ENCODE results near the gene LASP1NB.

LASP1NB gene

GRCh38 chr17:38915639-38915995 lies 9.8 kb upstream of the LASP1NB start:
- Histone ChIP-seq H3K4me2 (ENCODE audit: low read length) (no peak overlapping the region), H3K4me1 (ENCODE audit: control insufficient read depth in 1 of 2, insufficient read depth in 2 of 2, low read length in 2 of 2) (peaks cover 5 to 8% of the 10 kb centered on the region in 2 experiments), H4K91ac (ENCODE audit: low read depth, low read length) (no peak overlapping the region), H3K79me1 (ENCODE audit: low read length) (no peaks in the 10 kb centered on the region), H3K23ac (ENCODE audit: low read length) (no peak overlapping the region), H3K27me3 (ENCODE audit: insufficient read depth, low read length) (no peaks in the 10 kb centered on the region), H3K9me3 (ENCODE audit: insufficient read depth, low read depth, low read length) (peaks cover 3% of the 10 kb centered on the region), H3K18ac (ENCODE audit: low read length) (no peak overlapping the region), H2AFZ (ENCODE audit: insufficient read depth, low read length, poor library complexity) (no peak overlapping the region), H3K36me3 (ENCODE audit: control insufficient read depth in 1 of 2, insufficient read depth in 2 of 2, low read length in 2 of 2) (peaks cover 84 to 86% of the 10 kb centered on the region in 2 experiments), H4K12ac (ENCODE audit: low read depth, low read length) (no peak overlapping the region), H2BK120ac (ENCODE audit: insufficient read depth, low read length, poor library complexity) (no peak overlapping the region), H3K79me2 (ENCODE audit: control insufficient read depth, insufficient read depth, low read length, poor library complexity) (no peaks in the 10 kb centered on the region), H3K14ac (ENCODE audit: low read length) (no peak overlapping the region), H3K4ac (ENCODE audit: low read depth, low read length) (no peak overlapping the region), H4K8ac (ENCODE audit: low read depth, low read length) (no peak overlapping the region), H2BK12ac (ENCODE audit: low read length) (no peak overlapping the region), H3K9ac (ENCODE audit: low read length) (no peak overlapping the region), H2AK5ac (ENCODE audit: low read length) (no peak overlapping the region), H3K4me3 (ENCODE audit: low read depth, low read length) (no peak overlapping the region), H2BK5ac (ENCODE audit: low read depth, low read length, poor library complexity) (no peak overlapping the region), H3K27ac (ENCODE audit: low read depth, low read length) (no peak overlapping the region)
- WGBS (ENCODE audit: extremely low coverage, insufficient coverage, insufficient read length), result no CpG with 5 or more reads among the region's 7 CpGs
- DNase-seq, result peak; percentile 64 to 83

GRCh38 chr17:38916771-38917170 lies 8.6 kb upstream of the LASP1NB start:
- no CpG with 5 or more reads among the region's 8 CpGs for WGBS (ENCODE audit: extremely low coverage, insufficient coverage, insufficient read length)
- Histone ChIP-seq H3K9me3 (ENCODE audit: insufficient read depth, low read depth, low read length) (peaks cover 3% of the 10 kb centered on the region), H3K36me3 (ENCODE audit: control insufficient read depth in 1 of 2, insufficient read depth in 2 of 2, low read length in 2 of 2) (peaks cover 77 to 82% of the 10 kb centered on the region in 2 experiments)

GRCh38 chr17:38917259-38917658 lies 8.2 kb upstream of the LASP1NB start:
- Histone ChIP-seq H3K14ac (ENCODE audit: low read length) (no peak overlapping the region), H2AFZ (ENCODE audit: insufficient read depth, low read length, poor library complexity) (no peak overlapping the region), H3K27ac (ENCODE audit: low read depth, low read length) (no peak overlapping the region), H4K91ac (ENCODE audit: low read depth, low read length) (no peak overlapping the region), H3K4ac (ENCODE audit: low read depth, low read length) (no peak overlapping the region), H2BK12ac (ENCODE audit: low read length) (no peak overlapping the region), H3K36me3 (ENCODE audit: control insufficient read depth in 1 of 2, insufficient read depth in 2 of 2, low read length in 2 of 2) (peaks cover 73 to 78% of the 10 kb centered on the region in 2 experiments), H3K4me3 (ENCODE audit: low read depth, low read length) (no peak overlapping the region), H3K4me1 (ENCODE audit: control insufficient read depth in 1 of 2, insufficient read depth in 2 of 2, low read length in 2 of 2) (peaks cover 5 to 8% of the 10 kb centered on the region in 2 experiments), H3K23ac (ENCODE audit: low read length) (no peak overlapping the region), H3K9me3 (ENCODE audit: insufficient read depth, low read depth, low read length) (peaks cover 3% of the 10 kb centered on the region), H2BK120ac (ENCODE audit: insufficient read depth, low read length, poor library complexity) (no peak overlapping the region), H4K8ac (ENCODE audit: low read depth, low read length) (no peak overlapping the region), H3K4me2 (ENCODE audit: low read length) (no peak overlapping the region), H2AK5ac (ENCODE audit: low read length) (no peak overlapping the region), H4K12ac (ENCODE audit: low read depth, low read length) (no peak overlapping the region), H3K27me3 (ENCODE audit: insufficient read depth, low read length) (no peaks in the 10 kb centered on the region), H3K79me2 (ENCODE audit: control insufficient read depth, insufficient read depth, low read length, poor library complexity) (no peaks in the 10 kb centered on the region), H3K79me1 (ENCODE audit: low read length) (no peaks in the 10 kb centered on the region), H2BK5ac (ENCODE audit: low read depth, low read length, poor library complexity) (no peak overlapping the region), H3K18ac (ENCODE audit: low read length) (no peak overlapping the region), H3K9ac (ENCODE audit: low read length) (no peak overlapping the region)
- WGBS (ENCODE audit: extremely low coverage, insufficient coverage, insufficient read length), result no CpG with 5 or more reads among the region's 3 CpGs
- no peak for DNase-seq

More at GRCh38 chr17:38916771-38917170, 8.6 kb upstream of the LASP1NB start:
- H3K23ac ChIP-seq (ENCODE audit: low read length), result no peak overlapping the region
- H3K4me2 ChIP-seq (ENCODE audit: low read length), result no peak overlapping the region
- H3K4me1 ChIP-seq (ENCODE audit: control insufficient read depth in 1 of 2, insufficient read depth in 2 of 2, low read length in 2 of 2), result peaks cover 5 to 8% of the 10 kb centered on the region in 2 experiments
- H2BK5ac ChIP-seq (ENCODE audit: low read depth, low read length, poor library complexity), result no peak overlapping the region
- H2AK5ac ChIP-seq (ENCODE audit: low read length), result no peak overlapping the region
- H3K4me3 ChIP-seq (ENCODE audit: low read depth, low read length), result no peak overlapping the region
- no peaks in the 10 kb centered on the region for H3K27me3 ChIP-seq (ENCODE audit: insufficient read depth, low read length)
- H2AFZ ChIP-seq (ENCODE audit: insufficient read depth, low read length, poor library complexity), result no peak overlapping the region
- no peak overlapping the region for H2BK12ac ChIP-seq (ENCODE audit: low read length)
- no peaks in the 10 kb centered on the region for H3K79me2 ChIP-seq (ENCODE audit: control insufficient read depth, insufficient read depth, low read length, poor library complexity)
- no peak overlapping the region for H2BK120ac ChIP-seq (ENCODE audit: insufficient read depth, low read length, poor library complexity)
- H3K4ac ChIP-seq (ENCODE audit: low read depth, low read length), result no peak overlapping the region
- no peak overlapping the region for H4K12ac ChIP-seq (ENCODE audit: low read depth, low read length)
- H4K91ac ChIP-seq (ENCODE audit: low read depth, low read length), result no peak overlapping the region
- H3K14ac ChIP-seq (ENCODE audit: low read length), result no peak overlapping the region
- H4K8ac ChIP-seq (ENCODE audit: low read depth, low read length), result no peak overlapping the region
- H3K18ac ChIP-seq (ENCODE audit: low read length), result no peak overlapping the region
- no peak overlapping the region for H3K27ac ChIP-seq (ENCODE audit: low read depth, low read length)
- H3K79me1 ChIP-seq (ENCODE audit: low read length), result no peaks in the 10 kb centered on the region
- DNase-seq, result no peak
- no peak overlapping the region for H3K9ac ChIP-seq (ENCODE audit: low read length)

GRCh38 chr17:38918129-38918913 lies 7.1 kb upstream of the LASP1NB start:
- Histone ChIP-seq H3K9ac (ENCODE audit: low read length) (no peak overlapping the region), H3K36me3 (ENCODE audit: control insufficient read depth in 1 of 2, insufficient read depth in 2 of 2, low read length in 2 of 2) (peaks cover 63 to 67% of the 10 kb centered on the region in 2 experiments), H4K91ac (ENCODE audit: low read depth, low read length) (no peak overlapping the region), H3K4me3 (ENCODE audit: low read depth, low read length) (no peak overlapping the region), H3K27ac (ENCODE audit: low read depth, low read length) (no peak overlapping the region), H3K18ac (ENCODE audit: low read length) (no peak overlapping the region), H2AFZ (ENCODE audit: insufficient read depth, low read length, poor library complexity) (no peak overlapping the region), H3K4me2 (ENCODE audit: low read length) (no peak overlapping the region), H3K4me1 (ENCODE audit: control insufficient read depth in 1 of 2, insufficient read depth in 2 of 2, low read length in 2 of 2) (peaks cover 5 to 8% of the 10 kb centered on the region in 2 experiments), H3K27me3 (ENCODE audit: insufficient read depth, low read length) (no peaks in the 10 kb centered on the region), H2BK12ac (ENCODE audit: low read length) (no peak overlapping the region), H2AK5ac (ENCODE audit: low read length) (no peak overlapping the region), H4K12ac (ENCODE audit: low read depth, low read length) (no peak overlapping the region), H3K14ac (ENCODE audit: low read length) (no peak overlapping the region), H3K79me2 (ENCODE audit: control insufficient read depth, insufficient read depth, low read length, poor library complexity) (no peaks in the 10 kb centered on the region), H2BK120ac (ENCODE audit: insufficient read depth, low read length, poor library complexity) (no peak overlapping the region), H3K9me3 (ENCODE audit: insufficient read depth, low read depth, low read length) (peaks cover 3% of the 10 kb centered on the region), H3K23ac (ENCODE audit: low read length) (no peak overlapping the region), H4K8ac (ENCODE audit: low read depth, low read length) (no peak overlapping the region), H3K79me1 (ENCODE audit: low read length) (no peaks in the 10 kb centered on the region), H3K4ac (ENCODE audit: low read depth, low read length) (no peak overlapping the region), H2BK5ac (ENCODE audit: low read depth, low read length, poor library complexity) (no peak overlapping the region)
- no CpG with 5 or more reads among the region's 37 CpGs for WGBS (ENCODE audit: extremely low coverage, insufficient coverage, insufficient read length)
- DNase-seq, result peak; percentile 87 to 88
